Fibroblast of the conjunctiva (primary cell): ENCODE results near the gene LGALS12.
"Not testable (repeated sequence)": the region's sequence is repeated elsewhere in the genome, so short reads cannot be mapped to it uniquely, and the experiment has no call there.

Experiments
- DNase-seq: peaks from one replicate; pipeline ENCODE4 v3.0.0-alpha.2; 2010; ENCODE audit warnings: low read depth

Gene LGALS12

GRCh38 chr11:63534076-63534475 is 28.2 kb downstream of the LGALS12 start:
- DNase-seq, result no peak

- DNase-seq, result no peak
These were observed 29.1 kb downstream of the LGALS12 start for GRCh38 chr11:63534895-63535461.

- no peak for DNase-seq
These were observed 29.9 kb downstream of the LGALS12 start for GRCh38 chr11:63535734-63536133.

GRCh38 chr11:63536669-63537292 is 30.9 kb downstream of the LGALS12 start, which contains the start of gene PLAAT4:
Gene PLAAT4 (plus strand): TSS chr11:63536808. CDS start chr11:63536869, 61 bp downstream.
- DNase-seq, result peak; percentile 43

- peak; percentile 54 for DNase-seq
These were observed 31.6 kb downstream of the LGALS12 start for GRCh38 chr11:63537293-63538101.

GRCh38 chr11:63542506-63542905 is 36.6 kb downstream of the LGALS12 start:
- DNase-seq, result not testable (repeated sequence)

- DNase-seq, result no peak
These were observed 37.8 kb downstream of the LGALS12 start for GRCh38 chr11:63543711-63544110.

- DNase-seq, result no peak
These were observed 41.2 kb downstream of the LGALS12 start for GRCh38 chr11:63547061-63547460.

GRCh38 chr11:63548178-63548577 is 42.3 kb downstream of the LGALS12 start:
- DNase-seq, result no peak

GRCh38 chr11:63549411-63549810 is 43.5 kb downstream of the LGALS12 start:
- DNase-seq, result no peak

GRCh38 chr11:63550156-63550700 is 44.3 kb downstream of the LGALS12 start:
- DNase-seq, result not testable (repeated sequence)

- DNase-seq, result no peak
These were observed 45.4 kb downstream of the LGALS12 start for GRCh38 chr11:63551091-63551888.

GRCh38 chr11:63551889-63552266 is 46.0 kb downstream of the LGALS12 start:
- DNase-seq, result no peak

GRCh38 chr11:63552921-63553320 is 47.0 kb downstream of the LGALS12 start:
- DNase-seq, result no peak

- DNase-seq, result no peak
These were observed 47.9 kb downstream of the LGALS12 start for GRCh38 chr11:63553759-63554158.

- DNase-seq, result no peak
These were observed 49.0 kb downstream of the LGALS12 start for GRCh38 chr11:63554877-63555223.

- DNase-seq, result no peak
These were observed 50.6 kb downstream of the LGALS12 start for GRCh38 chr11:63556404-63557013.

GRCh38 chr11:63557570-63557969 is 51.7 kb downstream of the LGALS12 start:
- no peak for DNase-seq

- DNase-seq, result no peak
These were observed 52.7 kb downstream of the LGALS12 start for GRCh38 chr11:63558459-63559157.

- no peak for DNase-seq
These were observed 54.8 kb downstream of the LGALS12 start for GRCh38 chr11:63560506-63561180.
